ENCODE data around the gene UQCRQ. TPM values are rescaled to one million over a fixed set of nuclear protein-coding genes. Genes with fewer than 3 reads are reported as not detected.

Gene UQCRQ
- total RNA-seq, 6 donors from 2014 or later: 44.6 to 327 (median 103) TPM

GRCh38 chr5:132831095-132831860 is 35.2 kb upstream of the UQCRQ start:
- TF ChIP-seq, protein P1, sequence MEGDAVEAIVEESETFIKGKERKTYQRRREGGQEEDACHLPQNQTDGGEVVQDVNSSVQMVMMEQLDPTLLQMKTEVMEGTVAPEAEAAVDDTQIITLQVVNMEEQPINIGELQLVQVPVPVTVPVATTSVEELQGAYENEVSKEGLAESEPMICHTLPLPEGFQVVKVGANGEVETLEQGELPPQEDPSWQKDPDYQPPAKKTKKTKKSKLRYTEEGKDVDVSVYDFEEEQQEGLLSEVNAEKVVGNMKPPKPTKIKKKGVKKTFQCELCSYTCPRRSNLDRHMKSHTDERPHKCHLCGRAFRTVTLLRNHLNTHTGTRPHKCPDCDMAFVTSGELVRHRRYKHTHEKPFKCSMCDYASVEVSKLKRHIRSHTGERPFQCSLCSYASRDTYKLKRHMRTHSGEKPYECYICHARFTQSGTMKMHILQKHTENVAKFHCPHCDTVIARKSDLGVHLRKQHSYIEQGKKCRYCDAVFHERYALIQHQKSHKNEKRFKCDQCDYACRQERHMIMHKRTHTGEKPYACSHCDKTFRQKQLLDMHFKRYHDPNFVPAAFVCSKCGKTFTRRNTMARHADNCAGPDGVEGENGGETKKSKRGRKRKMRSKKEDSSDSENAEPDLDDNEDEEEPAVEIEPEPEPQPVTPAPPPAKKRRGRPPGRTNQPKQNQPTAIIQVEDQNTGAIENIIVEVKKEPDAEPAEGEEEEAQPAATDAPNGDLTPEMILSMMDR (IDR thresholded peaks at IDR 0.05): no peak
- TF ChIP-seq POLR2AphosphoS5 (IDR thresholded peaks at IDR 0.05) (no peak), POLR2A (IDR thresholded peaks at IDR 0.05) (no peak), EP300 (IDR thresholded peaks at IDR 0.05) (no peak)
- 89 to 93% methylated on average over 12 to 15 of the region's 15 CpGs for WGBS, 2 donors
- no peak for ATAC-seq (ENCODE audit: low FRiP score in 2 of 2)
- Histone ChIP-seq H3K9me3 (no peaks in the 10 kb centered on the region), H3K4me1 (peaks cover 24 to 35% (median 29%) of the 10 kb centered on the region in 4 donors), H3K36me3 (peaks cover 0 to 4% (median 0%) of the 10 kb centered on the region in 4 donors), H3K27me3 (peaks cover 0 to 12% (median 0%) of the 10 kb centered on the region in 4 donors), H3K4me3 (peak overlapping the region in 3 of 4 donors; percentile 85 to 91 (median 88)), H3K27ac (peak overlapping the region; percentile 84 to 94 (median 89))
- DNase-seq: peak in 1 of 2 donors; percentile 51

- no peak for DNase-seq
- no peak overlapping the region for H3K27ac ChIP-seq
- 85 to 89% methylated on average over 5 of the region's 5 CpGs for whole genome bisulfite sequencing, 2 donors
- H3K27me3 ChIP-seq: peaks cover 0 to 12% (median 0%) of the 10 kb centered on the region in 4 donors
- peaks cover 16 to 27% (median 24%) of the 10 kb centered on the region in 4 donors for H3K4me1 ChIP-seq
- no peaks in the 10 kb centered on the region for H3K9me3 ChIP-seq
- H3K4me3 ChIP-seq: no peak overlapping the region
- TF ChIP-seq EP300 (IDR thresholded peaks at IDR 0.05): no peak
- TF ChIP-seq POLR2AphosphoS5 (IDR thresholded peaks at IDR 0.05): no peak
- TF ChIP-seq, protein P1 (IDR thresholded peaks at IDR 0.05): no peak
- TF ChIP-seq POLR2A (IDR thresholded peaks at IDR 0.05): no peak
- no peaks in the 10 kb centered on the region for H3K36me3 ChIP-seq
- no peak for ATAC-seq (ENCODE audit: low FRiP score in 2 of 2)
Observed at GRCh38 chr5:132832612-132833011, 33.8 kb upstream of the UQCRQ start.

- WGBS, 2 donors: 91 to 94% methylated on average over 3 of the region's 3 CpGs
- no peaks in the 10 kb centered on the region for H3K36me3 ChIP-seq
- H3K4me1 ChIP-seq: peaks cover 20 to 33% (median 26%) of the 10 kb centered on the region in 4 donors
- ATAC-seq (ENCODE audit: low FRiP score in 2 of 2) (no peak), DNase-seq (no peak)
- H3K9me3 ChIP-seq: no peaks in the 10 kb centered on the region
- H3K27me3 ChIP-seq: peaks cover 0 to 12% (median 0%) of the 10 kb centered on the region in 4 donors
- TF ChIP-seq POLR2A (IDR thresholded peaks at IDR 0.05) (no peak), EP300 (IDR thresholded peaks at IDR 0.05) (no peak)
- TF ChIP-seq, protein P1 (IDR thresholded peaks at IDR 0.05): no peak
- H3K27ac ChIP-seq: no peak overlapping the region
- H3K4me3 ChIP-seq: no peak overlapping the region
Observed at GRCh38 chr5:132834057-132834456, 32.4 kb upstream of the UQCRQ start.

GRCh38 chr5:132836852-132837251 is 29.6 kb upstream of the UQCRQ start:
- no peak for TF ChIP-seq EP300 (IDR thresholded peaks at IDR 0.05)
- no peak for TF ChIP-seq POLR2A (IDR thresholded peaks at IDR 0.05)
- TF ChIP-seq, protein P1 (IDR thresholded peaks at IDR 0.05): no peak
- TF ChIP-seq POLR2AphosphoS5 (IDR thresholded peaks at IDR 0.05): no peak
- WGBS, 2 donors: 92 to 100% methylated on average over 1 of the region's 1 CpG

More at GRCh38 chr5:132836852-132837251, 29.6 kb upstream of the UQCRQ start:
- H3K27ac ChIP-seq: no peak overlapping the region
- ATAC-seq (ENCODE audit: low FRiP score in 2 of 2) (no peak), DNase-seq (no peak)
- no peak overlapping the region for H3K4me3 ChIP-seq
- no peaks in the 10 kb centered on the region for H3K27me3 ChIP-seq
- peaks cover 23 to 30% (median 26%) of the 10 kb centered on the region in 4 donors for H3K4me1 ChIP-seq
- H3K36me3 ChIP-seq: no peaks in the 10 kb centered on the region
- no peaks in the 10 kb centered on the region for H3K9me3 ChIP-seq

Measured in upper lobe of left lung (tissue), 6 donors.